HepG2 (cell line): ENCODE measurements around the gene CLEC16A.

Experiments used
- GTF2F1 ChIP-seq: fragments of 150-350 bp; IDR thresholded peaks from 2 replicates; pipeline ENCODE4 v1.6.1; 2014; ENCODE audit warnings: low read length
- TARDBP ChIP-seq: sonication (generic); formaldehyde crosslinking; IDR thresholded peaks from 2 replicates; pipeline ENCODE4 v1.8.0; 2022; ENCODE audit warnings: mild to moderate bottlenecking, missing genetic modification reagents

DNA sequence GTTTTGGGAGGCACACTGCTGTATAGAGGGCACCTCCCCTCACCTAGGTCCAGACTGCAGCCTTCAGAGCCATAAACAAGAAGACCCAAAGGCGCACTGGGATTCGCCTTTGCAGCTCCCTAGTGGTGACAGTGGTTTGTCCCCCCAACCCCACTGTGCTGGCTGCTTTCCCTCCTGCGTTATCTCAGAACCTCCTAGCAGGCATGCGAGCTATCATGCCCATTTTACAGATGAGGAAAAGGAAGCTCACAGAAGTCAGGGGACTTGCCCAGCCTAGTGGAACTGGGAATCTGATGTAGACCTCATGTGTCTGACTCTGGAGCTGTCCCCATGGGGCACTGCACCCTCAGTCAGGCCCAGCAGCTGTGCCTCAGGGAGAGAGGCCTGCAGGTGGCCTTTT lies 115.2 kb downstream of the CLEC16A start:
- TF ChIP-seq TARDBP (CRISPR knock-in tag), result no peak
- TF ChIP-seq GTF2F1, result no peak
